ENCODE measurements around the gene CRISP2. TPM values are rescaled to one million over a fixed set of nuclear protein-coding genes. Genes with fewer than 3 reads are reported as not detected.
A peak's percentile ranks its signal among the peaks of the same experiment; 100 is the strongest.

CRISP2 gene
- total and polyA plus RNA-seq, 9 of the 15 experiments (the other 6 are each of a cell fraction or from before 2014, with no cell fraction given), result not detected

DNA sequence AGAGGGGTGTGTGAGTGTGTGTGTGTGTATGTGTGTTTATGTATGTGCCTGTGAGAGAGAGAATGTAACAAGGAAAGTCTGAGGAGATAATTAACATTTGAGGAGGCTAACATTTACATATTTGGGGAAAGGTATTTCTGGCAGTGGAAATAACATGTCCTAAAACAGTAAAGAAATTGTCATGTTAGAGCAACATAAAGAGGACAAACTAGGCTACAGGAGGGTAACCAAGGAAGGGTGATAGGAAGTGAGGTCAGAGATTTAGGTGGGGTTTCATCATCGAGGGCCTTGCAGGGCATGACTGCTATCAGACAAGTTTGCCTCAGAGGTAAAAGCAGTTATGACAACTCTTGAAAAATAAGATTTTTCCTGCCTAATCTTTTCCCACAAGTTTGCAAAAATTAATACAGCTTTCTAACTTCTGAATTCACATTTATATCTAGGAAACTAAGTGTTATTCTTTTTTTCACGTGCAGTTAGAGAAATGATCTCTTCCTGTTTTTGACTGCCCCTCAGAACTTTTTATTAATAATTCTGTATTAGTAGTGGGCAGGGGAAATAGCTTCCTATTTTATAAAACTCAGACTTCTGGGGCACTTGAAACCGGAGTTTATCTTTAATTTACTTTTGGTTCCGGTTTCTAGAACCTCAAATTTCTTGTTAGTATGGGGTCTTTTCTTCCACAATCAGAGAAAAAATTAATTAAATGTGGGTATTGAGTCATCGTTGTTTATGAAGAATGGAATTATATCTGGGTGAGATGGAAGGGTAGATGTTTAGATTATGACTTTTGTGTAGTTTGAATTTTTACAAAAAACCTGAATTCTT lies 46.2 kb downstream of the CRISP2 start (continued):
- TF ChIP-seq, protein P1, sequence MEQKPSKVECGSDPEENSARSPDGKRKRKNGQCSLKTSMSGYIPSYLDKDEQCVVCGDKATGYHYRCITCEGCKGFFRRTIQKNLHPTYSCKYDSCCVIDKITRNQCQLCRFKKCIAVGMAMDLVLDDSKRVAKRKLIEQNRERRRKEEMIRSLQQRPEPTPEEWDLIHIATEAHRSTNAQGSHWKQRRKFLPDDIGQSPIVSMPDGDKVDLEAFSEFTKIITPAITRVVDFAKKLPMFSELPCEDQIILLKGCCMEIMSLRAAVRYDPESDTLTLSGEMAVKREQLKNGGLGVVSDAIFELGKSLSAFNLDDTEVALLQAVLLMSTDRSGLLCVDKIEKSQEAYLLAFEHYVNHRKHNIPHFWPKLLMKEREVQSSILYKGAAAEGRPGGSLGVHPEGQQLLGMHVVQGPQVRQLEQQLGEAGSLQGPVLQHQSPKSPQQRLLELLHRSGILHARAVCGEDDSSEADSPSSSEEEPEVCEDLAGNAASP (IDR thresholded peaks at IDR 0.05), result no peak
- TF ChIP-seq, protein P2, sequence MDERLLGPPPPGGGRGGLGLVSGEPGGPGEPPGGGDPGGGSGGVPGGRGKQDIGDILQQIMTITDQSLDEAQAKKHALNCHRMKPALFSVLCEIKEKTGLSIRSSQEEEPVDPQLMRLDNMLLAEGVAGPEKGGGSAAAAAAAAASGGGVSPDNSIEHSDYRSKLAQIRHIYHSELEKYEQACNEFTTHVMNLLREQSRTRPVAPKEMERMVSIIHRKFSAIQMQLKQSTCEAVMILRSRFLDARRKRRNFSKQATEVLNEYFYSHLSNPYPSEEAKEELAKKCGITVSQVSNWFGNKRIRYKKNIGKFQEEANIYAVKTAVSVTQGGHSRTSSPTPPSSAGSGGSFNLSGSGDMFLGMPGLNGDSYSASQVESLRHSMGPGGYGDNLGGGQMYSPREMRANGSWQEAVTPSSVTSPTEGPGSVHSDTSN (CRISPR knock-in tag; IDR thresholded peaks at IDR 0.05; ENCODE audit: low read depth), result no peak
- TF ChIP-seq, protein P2 (tag; conservative IDR thresholded peaks at IDR 0.05; ENCODE audit: low read depth), result no peak; the same call in 1 of the 2 replicates
- TF ChIP-seq GATAD2B (IDR thresholded peaks at IDR 0.05; ENCODE audit: borderline replicate concordance) (0 out of 2 replicates have a peak, but pooled peaks have one; percentile 27), CBX5 (IDR thresholded peaks at IDR 0.05; ENCODE audit: borderline replicate concordance, low read depth) (no peak), NR4A1 (CRISPR knock-in tag; IDR thresholded peaks at IDR 0.05) (no peak), NR4A1 (tag; IDR thresholded peaks at IDR 0.05) (no peak), MCM7 (IDR thresholded peaks at IDR 0.05) (peak in 1 of 2 experiments; percentile 10; a peak in 1 of 4 replicates), NBN (IDR thresholded peaks at IDR 0.05; ENCODE audit: low read depth) (0 out of 2 replicates have a peak, but pooled peaks have one; percentile 38), ZNF408 (CRISPR knock-in tag; IDR thresholded peaks at IDR 0.05; ENCODE audit: low read depth) (no peak), CXXC5 (CRISPR knock-in tag; IDR thresholded peaks at IDR 0.05) (no peak; the same call in none of the 2 replicates)
- TF ChIP-seq, protein P3, sequence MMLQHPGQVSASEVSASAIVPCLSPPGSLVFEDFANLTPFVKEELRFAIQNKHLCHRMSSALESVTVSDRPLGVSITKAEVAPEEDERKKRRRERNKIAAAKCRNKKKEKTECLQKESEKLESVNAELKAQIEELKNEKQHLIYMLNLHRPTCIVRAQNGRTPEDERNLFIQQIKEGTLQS (IDR thresholded peaks at IDR 0.05), result peak; percentile 98
- TF ChIP-seq, protein P3 (CRISPR knock-in tag; conservative IDR thresholded peaks at IDR 0.05), result no peak
- TF ChIP-seq, protein P4, sequence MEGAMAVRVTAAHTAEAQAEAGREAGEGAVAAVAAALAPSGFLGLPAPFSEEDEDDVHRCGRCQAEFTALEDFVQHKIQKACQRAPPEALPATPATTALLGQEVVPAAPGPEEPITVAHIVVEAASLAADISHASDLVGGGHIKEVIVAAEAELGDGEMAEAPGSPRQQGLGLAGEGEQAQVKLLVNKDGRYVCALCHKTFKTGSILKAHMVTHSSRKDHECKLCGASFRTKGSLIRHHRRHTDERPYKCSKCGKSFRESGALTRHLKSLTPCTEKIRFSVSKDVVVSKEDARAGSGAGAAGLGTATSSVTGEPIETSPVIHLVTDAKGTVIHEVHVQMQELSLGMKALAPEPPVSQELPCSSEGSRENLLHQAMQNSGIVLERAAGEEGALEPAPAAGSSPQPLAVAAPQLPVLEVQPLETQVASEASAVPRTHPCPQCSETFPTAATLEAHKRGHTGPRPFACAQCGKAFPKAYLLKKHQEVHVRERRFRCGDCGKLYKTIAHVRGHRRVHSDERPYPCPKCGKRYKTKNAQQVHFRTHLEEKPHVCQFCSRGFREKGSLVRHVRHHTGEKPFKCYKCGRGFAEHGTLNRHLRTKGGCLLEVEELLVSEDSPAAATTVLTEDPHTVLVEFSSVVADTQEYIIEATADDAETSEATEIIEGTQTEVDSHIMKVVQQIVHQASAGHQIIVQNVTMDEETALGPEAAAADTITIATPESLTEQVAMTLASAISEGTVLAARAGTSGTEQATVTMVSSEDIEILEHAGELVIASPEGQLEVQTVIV (CRISPR knock-in tag; IDR thresholded peaks at IDR 0.05; ENCODE audit: borderline replicate concordance), result no peak
